Measurements from ENCODE around the gene ITM2A. TPM values are rescaled to one million over a fixed set of nuclear protein-coding genes. Genes with fewer than 3 reads are reported as not detected.

Gene ITM2A
- total RNA-seq, 1 experiment from 2014 or later = not detected

- no peak overlapping the region for H2AFZ ChIP-seq (ENCODE audit: low read length)
- H3K4me2 ChIP-seq (ENCODE audit: low read length) = no peak overlapping the region
- H3K9me3 ChIP-seq (ENCODE audit: low read length) = no peaks in the 10 kb centered on the region
- intact Hi-C loops (cut with micrococcal nuclease) = no loop called here
- no peak overlapping the region for H3K4me3 ChIP-seq (ENCODE audit: low read length)
- no peaks in the 10 kb centered on the region for H3K36me3 ChIP-seq (ENCODE audit: low read depth, low read length)
- H3K27ac ChIP-seq (ENCODE audit: low read length) = no peak overlapping the region
- BruUV-seq (replicated peaks) = no TSS peak
- no peak overlapping the region for H3K9ac ChIP-seq (ENCODE audit: low read length)
- H3K4me1 ChIP-seq (ENCODE audit: insufficient read depth, low read length) = no peaks in the 10 kb centered on the region
- ChIA-PET POLR2A (ENCODE audit: unreplicated experiment) (no interaction called here), CTCF (no interaction called here)
- TF ChIP-seq EZH2 (IDR thresholded peaks at IDR 0.05; ENCODE audit: low read length, unreplicated experiment) (no peak), CTCF (conservative IDR thresholded peaks at IDR 0.05; ENCODE audit: low read depth, low read length) (no peak), EZH2phosphoT487 (IDR thresholded peaks at IDR 0.05; ENCODE audit: borderline replicate concordance, low read length) (no peak)
- no peak for ATAC-seq
- DNase-seq = no peak
- H3K27me3 ChIP-seq (ENCODE audit: low read length) = no peaks in the 10 kb centered on the region
- H3F3A ChIP-seq (ENCODE audit: low read length, unreplicated experiment) = no peaks in the 10 kb centered on the region
- no peaks in the 10 kb centered on the region for H3K79me2 ChIP-seq (ENCODE audit: low read length)
- no peaks in the 10 kb centered on the region for H4K20me1 ChIP-seq (ENCODE audit: low read length)
- no peaks in the 10 kb centered on the region for H3K9me2 ChIP-seq (replicated peaks; ENCODE audit: low read length)
Observed at GRCh38 chrX:79408623-79409322, 41.6 kb upstream of the ITM2A start.

- BruUV-seq (replicated peaks) = no TSS peak
- ATAC-seq = no peak
Observed at GRCh38 chrX:79400623-79401022, 33.5 kb upstream of the ITM2A start.

More at GRCh38 chrX:79400623-79401022, 33.5 kb upstream of the ITM2A start:
- H3K4me2 ChIP-seq (ENCODE audit: low read length) = no peak overlapping the region
- H3K9me2 ChIP-seq (replicated peaks; ENCODE audit: low read length) = no peaks in the 10 kb centered on the region
- CTCF ChIA-PET = no interaction called here
- H2AFZ ChIP-seq (ENCODE audit: low read length) = no peak overlapping the region
- H3K9me3 ChIP-seq (ENCODE audit: low read length) = no peaks in the 10 kb centered on the region
- H3F3A ChIP-seq (ENCODE audit: low read length, unreplicated experiment) = no peaks in the 10 kb centered on the region
- no peak overlapping the region for H3K9ac ChIP-seq (ENCODE audit: low read length)
- H3K79me2 ChIP-seq (ENCODE audit: low read length) = no peaks in the 10 kb centered on the region
- TF ChIP-seq CTCF (conservative IDR thresholded peaks at IDR 0.05; ENCODE audit: low read depth, low read length) = no peak
- no peak for TF ChIP-seq EZH2phosphoT487 (IDR thresholded peaks at IDR 0.05; ENCODE audit: borderline replicate concordance, low read length)
- TF ChIP-seq EZH2 (IDR thresholded peaks at IDR 0.05; ENCODE audit: low read length, unreplicated experiment) = no peak
- POLR2A ChIA-PET (ENCODE audit: unreplicated experiment) = no interaction called here
- peaks cover 14% of the 10 kb centered on the region; the same call in 1 of the 2 replicates for H3K27me3 ChIP-seq (ENCODE audit: low read length)
- no peak overlapping the region for H3K4me3 ChIP-seq (ENCODE audit: low read length)
- H3K27ac ChIP-seq (ENCODE audit: low read length) = no peak overlapping the region
- DNase-seq = no peak
- intact Hi-C loops (cut with micrococcal nuclease) = no loop called here
- no peaks in the 10 kb centered on the region for H4K20me1 ChIP-seq (ENCODE audit: low read length)
- no peaks in the 10 kb centered on the region for H3K4me1 ChIP-seq (ENCODE audit: insufficient read depth, low read length)
- H3K36me3 ChIP-seq (ENCODE audit: low read depth, low read length) = no peaks in the 10 kb centered on the region

All from PC-3 (cell line).